GM18498 (cell line): Measurements from ENCODE around the gene IGSF22.
"Not testable (repeated sequence)": the region's sequence is repeated elsewhere in the genome, so short reads cannot be mapped to it uniquely, and the experiment has no call there.

ENCODE experiments used
- ATAC-seq: cut with Tn5 transposase; IDR thresholded peaks from one replicate; pipeline ENCODE4 v1.9.1; 2021; ENCODE audit warnings: mild to moderate bottlenecking, moderate library complexity; ENCODE audit not compliant: unreplicated experiment

Gene IGSF22

DNA sequence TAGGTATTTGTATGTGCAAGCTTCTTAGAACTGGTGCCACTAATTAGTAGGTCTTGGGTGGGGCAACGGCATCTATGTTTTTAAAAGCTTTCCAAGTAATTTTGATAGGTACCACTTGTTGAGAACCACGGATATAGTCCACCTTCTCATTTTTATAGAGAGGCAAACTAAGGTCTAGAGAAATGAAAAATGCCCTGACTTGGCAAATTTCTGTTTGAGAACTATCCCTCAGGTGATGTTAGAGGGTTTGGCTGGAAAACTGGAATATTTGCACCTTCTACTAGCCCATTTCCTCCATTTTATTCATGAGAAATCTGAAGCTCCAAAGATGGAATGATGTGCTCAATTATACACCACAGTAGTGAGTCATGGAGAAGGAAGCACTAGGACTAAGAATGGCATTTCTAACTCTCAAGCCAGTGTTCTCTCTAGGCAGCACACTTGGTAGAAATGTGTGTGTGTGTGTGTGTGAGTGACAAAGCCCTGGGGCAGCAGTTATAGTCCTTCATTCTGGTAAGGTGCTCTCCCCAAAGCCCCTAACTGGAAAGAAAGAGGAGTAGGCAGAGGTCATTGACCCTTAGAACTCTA, 29.3 kb downstream of the IGSF22 start:
- ATAC-seq = no peak

GRCh38 chr11:18692941-18693760, 32.8 kb downstream of the IGSF22 start:
- ATAC-seq = no peak

GRCh38 chr11:18691467-18692140, 34.4 kb downstream of the IGSF22 start:
- ATAC-seq = not testable (repeated sequence)

DNA sequence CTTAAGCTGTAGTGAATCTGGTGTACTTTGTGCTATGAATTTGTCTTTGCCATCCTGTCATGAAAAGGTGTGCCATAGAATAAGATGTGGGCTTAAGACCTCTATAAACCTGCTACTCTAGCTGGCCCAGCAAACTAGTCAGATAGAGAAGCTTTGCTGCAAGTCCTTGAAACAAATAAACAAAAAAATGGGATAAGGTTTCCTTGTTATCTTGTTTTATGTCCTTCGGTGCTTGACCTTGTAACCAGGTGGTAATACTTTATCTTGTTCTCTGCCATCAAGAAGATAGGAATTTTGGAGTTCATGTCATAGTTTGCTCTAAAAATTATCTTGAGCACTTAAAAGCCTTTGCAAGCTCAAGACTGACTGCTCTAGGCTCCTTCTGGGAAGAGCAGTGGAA, 41.7 kb downstream of the IGSF22 start:
- no peak for ATAC-seq

- ATAC-seq = no peak
Observed at GRCh38 chr11:18682466-18682865, 43.5 kb downstream of the IGSF22 start.

GRCh38 chr11:18681949-18682348, 44.0 kb downstream of the IGSF22 start:
- ATAC-seq = not testable (repeated sequence)

- no peak for ATAC-seq
Observed at GRCh38 chr11:18677560-18677959, 48.4 kb downstream of the IGSF22 start.

GRCh38 chr11:18676803-18677202, 49.2 kb downstream of the IGSF22 start:
- ATAC-seq = no peak

- ATAC-seq = not testable (repeated sequence)
Observed at GRCh38 chr11:18672209-18672608, 53.8 kb downstream of the IGSF22 start.

- no peak for ATAC-seq
Observed at GRCh38 chr11:18671246-18671645, 54.7 kb downstream of the IGSF22 start.

DNA sequence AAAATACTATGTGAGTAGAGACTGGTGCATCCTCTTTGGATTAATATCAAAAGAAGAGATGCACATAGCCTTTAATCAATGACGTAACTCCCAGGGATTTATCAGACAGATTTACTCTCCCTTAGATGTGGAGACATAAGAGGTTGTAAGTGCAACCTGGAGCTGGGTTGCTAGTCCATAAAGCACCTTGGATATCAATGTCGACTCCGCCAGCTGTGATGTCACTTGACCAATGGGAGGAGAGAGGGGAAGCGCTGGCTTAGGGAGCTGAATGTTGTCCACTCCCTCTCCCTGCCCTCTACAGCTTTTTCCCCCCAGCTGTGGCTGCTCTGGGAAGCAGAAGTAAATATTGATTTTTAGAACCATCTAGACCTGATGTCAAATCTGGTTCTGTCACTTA, 56.3 kb downstream of the IGSF22 start:
- no peak for ATAC-seq

GRCh38 chr11:18669219-18669596, 56.8 kb downstream of the IGSF22 start:
- no peak for ATAC-seq

DNA sequence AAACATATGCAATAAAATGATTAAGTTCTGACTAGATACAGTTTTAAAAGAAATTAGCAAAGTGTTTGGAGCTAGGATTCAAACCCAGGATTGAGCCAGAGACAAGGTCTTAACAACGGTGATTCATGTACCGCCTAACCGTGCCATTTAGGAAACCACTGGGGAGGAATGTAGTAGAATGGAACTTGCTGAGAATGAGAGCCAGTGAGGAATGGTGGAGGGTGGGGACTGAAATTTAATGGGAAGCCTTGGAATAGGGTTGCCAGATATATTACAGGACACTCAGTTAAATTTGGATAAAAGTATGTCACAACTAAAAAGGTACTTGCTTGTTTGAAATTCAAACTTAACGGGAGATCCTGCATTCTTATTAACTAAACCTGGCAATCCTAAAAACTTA, 57.9 kb downstream of the IGSF22 start:
- no peak for ATAC-seq

DNA sequence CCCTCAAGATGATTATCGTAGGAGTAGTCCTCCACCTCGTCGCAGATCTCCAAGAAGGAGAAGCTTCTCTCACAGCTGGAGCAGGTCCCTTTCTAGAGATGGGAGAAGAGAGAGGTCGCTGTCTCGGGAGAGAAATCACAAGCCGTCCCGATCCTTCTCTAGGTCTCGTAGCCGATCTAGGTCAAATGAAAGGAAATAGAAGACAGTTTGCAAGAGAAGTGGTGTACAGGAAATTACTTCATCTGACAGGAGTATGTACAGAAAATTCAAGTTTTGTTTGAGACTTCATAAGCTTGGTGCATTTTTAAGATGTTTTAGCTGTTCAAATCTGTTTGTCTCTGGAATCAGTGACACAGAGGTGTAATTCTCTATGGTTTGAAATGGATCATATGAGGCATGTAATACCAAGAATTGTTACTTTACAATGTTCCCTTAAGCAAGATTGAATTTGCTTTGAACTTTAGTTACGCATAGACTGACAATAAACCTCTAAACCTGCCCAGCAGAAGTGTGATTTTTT, 60.6 kb downstream of the IGSF22 start:
- ATAC-seq = not testable (repeated sequence)

DNA sequence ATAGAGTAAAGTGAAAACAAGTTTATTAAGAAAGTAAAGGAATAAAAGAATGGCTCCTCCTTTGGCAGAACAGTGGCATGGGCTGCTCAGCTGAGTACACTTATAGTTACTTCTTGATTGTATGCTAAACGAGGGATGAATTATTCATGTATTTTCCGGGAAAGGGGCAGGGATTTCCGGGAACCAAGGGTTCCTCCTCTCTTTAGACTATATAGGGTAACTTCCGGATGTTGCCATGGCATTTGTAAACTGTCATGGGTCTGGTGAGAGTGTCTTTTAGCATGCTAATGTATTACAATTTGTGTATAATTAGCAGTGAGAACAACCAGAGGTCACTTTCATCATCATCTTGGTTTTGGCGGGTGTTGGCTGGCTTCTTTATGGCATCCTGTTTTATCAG, 68.3 kb downstream of the IGSF22 start:
- ATAC-seq = no peak
